ENCODE measurements around the gene SESN1. TPM values are rescaled to one million over a fixed set of nuclear protein-coding genes. Genes with fewer than 3 reads are reported as not detected.

Gene SESN1
- total RNA-seq, 1 experiment from 2014 or later, result 17.5 TPM

DNA sequence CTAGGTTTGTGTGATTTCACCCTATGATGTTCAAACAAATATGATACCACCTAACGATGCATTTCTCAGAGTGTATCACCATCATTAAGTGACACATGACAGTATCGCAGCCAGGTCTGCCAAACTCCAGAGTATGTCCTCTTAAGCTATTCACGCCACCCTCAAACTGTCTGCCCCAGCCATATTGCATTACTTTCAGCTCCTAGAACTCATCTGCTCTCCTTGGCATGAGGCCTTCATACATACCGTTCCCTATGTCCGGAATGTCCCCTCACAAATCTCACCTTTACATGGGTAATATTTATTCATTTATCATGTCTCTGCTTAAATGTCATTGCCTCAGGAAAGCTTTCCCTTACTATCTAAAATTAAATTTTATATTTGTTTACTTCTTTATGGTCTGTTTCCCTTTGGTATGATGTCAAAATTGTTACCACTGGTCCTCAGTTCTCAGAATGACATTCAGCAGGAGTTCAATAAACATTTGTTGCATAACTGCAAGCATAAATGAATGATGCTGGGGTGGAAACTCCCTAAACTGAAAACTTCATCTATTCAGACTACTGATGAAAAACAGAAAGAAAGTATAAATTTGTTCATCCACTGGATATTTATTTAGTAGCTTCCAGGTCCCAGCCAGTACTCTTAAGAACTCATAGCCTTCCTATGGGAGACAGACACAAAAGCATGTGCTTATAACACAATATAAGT, 3.2 kb downstream of the SESN1 start:
- H3K23me2 ChIP-seq (ENCODE audit: insufficient read length, low read depth, low read length, poor library complexity, severe bottlenecking), result peaks cover 10% of the 10 kb centered on the region
- no peak overlapping the region for H3T11ph ChIP-seq (ENCODE audit: low read length)
- no peak overlapping the region for H4K91ac ChIP-seq (ENCODE audit: insufficient read length, low read depth, low read length)
- no peak overlapping the region for H2AFZ ChIP-seq (ENCODE audit: low read length)
- no peak overlapping the region for H3K4me3 Mint-ChIP-seq
- H3K79me2 ChIP-seq (ENCODE audit: insufficient read depth, low read length), result no peaks in the 10 kb centered on the region
- H3K4me1 ChIP-seq (ENCODE audit: insufficient read depth, low read length), result no peaks in the 10 kb centered on the region
- H3K27me3 Mint-ChIP-seq (ENCODE audit: low read depth), result no peaks in the 10 kb centered on the region
- no peaks in the 10 kb centered on the region for H3K9me3 ChIP-seq (ENCODE audit: control insufficient read depth, low read depth, low read length)
- H3K18ac ChIP-seq (ENCODE audit: insufficient read length, low read depth, low read length), result no peak overlapping the region
- H4K20me1 ChIP-seq (ENCODE audit: control insufficient read depth, insufficient read depth, insufficient read length), result no peaks in the 10 kb centered on the region
- TF ChIP-seq, protein P1, sequence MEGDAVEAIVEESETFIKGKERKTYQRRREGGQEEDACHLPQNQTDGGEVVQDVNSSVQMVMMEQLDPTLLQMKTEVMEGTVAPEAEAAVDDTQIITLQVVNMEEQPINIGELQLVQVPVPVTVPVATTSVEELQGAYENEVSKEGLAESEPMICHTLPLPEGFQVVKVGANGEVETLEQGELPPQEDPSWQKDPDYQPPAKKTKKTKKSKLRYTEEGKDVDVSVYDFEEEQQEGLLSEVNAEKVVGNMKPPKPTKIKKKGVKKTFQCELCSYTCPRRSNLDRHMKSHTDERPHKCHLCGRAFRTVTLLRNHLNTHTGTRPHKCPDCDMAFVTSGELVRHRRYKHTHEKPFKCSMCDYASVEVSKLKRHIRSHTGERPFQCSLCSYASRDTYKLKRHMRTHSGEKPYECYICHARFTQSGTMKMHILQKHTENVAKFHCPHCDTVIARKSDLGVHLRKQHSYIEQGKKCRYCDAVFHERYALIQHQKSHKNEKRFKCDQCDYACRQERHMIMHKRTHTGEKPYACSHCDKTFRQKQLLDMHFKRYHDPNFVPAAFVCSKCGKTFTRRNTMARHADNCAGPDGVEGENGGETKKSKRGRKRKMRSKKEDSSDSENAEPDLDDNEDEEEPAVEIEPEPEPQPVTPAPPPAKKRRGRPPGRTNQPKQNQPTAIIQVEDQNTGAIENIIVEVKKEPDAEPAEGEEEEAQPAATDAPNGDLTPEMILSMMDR (conservative IDR thresholded peaks at IDR 0.05), result no peak
- H3K27ac Mint-ChIP-seq, result no peak overlapping the region
- H3K4me1 Mint-ChIP-seq, result peaks cover 31 to 40% of the 10 kb centered on the region in 2 experiments
- H4K8ac ChIP-seq (replicated peaks; ENCODE audit: insufficient read length, low read depth, low read length), result no peak overlapping the region
- H3K9ac ChIP-seq (ENCODE audit: extremely low read depth, insufficient read length, low read length), result no peak overlapping the region
- no peak overlapping the region for H3K4ac ChIP-seq (ENCODE audit: low read depth, low read length)
- no peak overlapping the region for H3K14ac ChIP-seq (ENCODE audit: insufficient read depth, low read length)
- DNase-seq, result no peak
- H3K79me1 ChIP-seq (ENCODE audit: insufficient read depth, low read depth, low read length, poor library complexity, severe bottlenecking), result no peaks in the 10 kb centered on the region
- no peak overlapping the region for H2BK20ac ChIP-seq (ENCODE audit: low read depth, low read length, poor library complexity, severe bottlenecking)
- no peak overlapping the region for H3K27ac ChIP-seq (ENCODE audit: insufficient read length, low read depth, low read length)
- WGBS (ENCODE audit: extremely low coverage, insufficient read length, low lambda C conversion rate), result no CpG with 5 or more reads among the region's 5 CpGs
- no peak overlapping the region for H3K4me2 ChIP-seq (ENCODE audit: insufficient read depth, insufficient read length, low read length)
- H2BK12ac ChIP-seq (ENCODE audit: insufficient read length, low read depth, low read length), result no peak overlapping the region
- H4K5ac ChIP-seq (ENCODE audit: insufficient read length, low read depth, low read length), result no peak overlapping the region
- no peak overlapping the region for H2BK120ac ChIP-seq (ENCODE audit: low read depth, low read length, poor library complexity, severe bottlenecking)
- no peaks in the 10 kb centered on the region for H3K27me3 ChIP-seq (ENCODE audit: insufficient read depth, low read length)
- H2AK5ac ChIP-seq (ENCODE audit: insufficient read length, low read length), result no peak overlapping the region
- H3K23ac ChIP-seq (ENCODE audit: insufficient read length, low read depth, low read length), result no peak overlapping the region
- H3K36me3 Mint-ChIP-seq (ENCODE audit: insufficient read depth in 1 of 3, low read depth in 3 of 3), result no peaks in the 10 kb centered on the region
- H3K9me3 Mint-ChIP-seq, result no peaks in the 10 kb centered on the region; a peak in 1 of 5 replicates
- no peak overlapping the region for H2BK15ac ChIP-seq (ENCODE audit: low read depth, low read length)
- H3K56ac ChIP-seq (ENCODE audit: insufficient read length, low read depth, low read length), result no peak overlapping the region
- no peak overlapping the region for H2BK5ac ChIP-seq (ENCODE audit: insufficient read length, low read length)

Measured in H9 (cell line).